Heart left ventricle (tissue), 16 donors: ENCODE data around the gene KLF5. TPM values are rescaled to one million over a fixed set of nuclear protein-coding genes. Genes with fewer than 3 reads are reported as not detected.

ENCODE experiments used
- ATAC-seq, 4 donors: fragments of 200-7000 bp; cut with Tn5 transposase; one replicate each; pipeline ENCODE4 v1.9.1; 2020 to 2022; ENCODE audit warnings: moderate library complexity in 4 of 4, mild to moderate bottlenecking in 3 of 4, moderate number of reproducible peaks in 1 of 4
- DNase-seq, 5 donors: peaks; one replicate each; pipeline ENCODE4 v3.0.0-alpha.2; 2020
- H3K27ac ChIP-seq, 12 donors: fragments of 200-600 bp; sonication (generic) in 4 of 12; one replicate each; pipeline versions ENCODE4 v1.5.0 to v1.8.0; 2016 to 2022; ENCODE audit warnings: mild to moderate bottlenecking in 2 of 12
- H3K27me3 ChIP-seq, 9 donors: fragments of 200-600 bp; sonication (generic) in 2 of 9; one replicate each; pipeline versions ENCODE4 v1.5.1 to v1.8.0; 2016 to 2022; ENCODE audit warnings: mild to moderate bottlenecking in 3 of 9
- H3K36me3 ChIP-seq, 9 donors: fragments of 200-600 bp; sonication (generic) in 2 of 9; one replicate each; pipeline versions ENCODE4 v1.5.0 to v1.8.0; 2018 to 2022; ENCODE audit warnings: mild to moderate bottlenecking in 2 of 9
- H3K4me1 ChIP-seq, 12 donors: fragments of 200-600 bp; sonication (generic) in 4 of 12; one replicate each; pipeline versions ENCODE4 v1.5.0 to v1.8.0; 2016 to 2022; ENCODE audit warnings: mild to moderate bottlenecking in 3 of 12
- H3K4me3 ChIP-seq, 12 donors: fragments of 200-600 bp; sonication (generic) in 4 of 12; one replicate each; pipeline versions ENCODE4 v1.5.0 to v1.8.0; 2017 to 2022; ENCODE audit warnings: mild to moderate bottlenecking in 9 of 12, moderate library complexity in 4 of 12
- H3K9me3 ChIP-seq, 12 donors: fragments of 200-600 bp; sonication (generic) in 4 of 12; one replicate each; pipeline versions ENCODE4 v1.5.0 to v1.8.0; 2016 to 2022; ENCODE audit warnings: mild to moderate bottlenecking in 1 of 12
- CTCF ChIP-seq, 12 donors: fragments of 200-600 bp; sonication (generic) in 4 of 12; IDR thresholded peaks; one replicate each; pipeline versions ENCODE4 v1.5.0 to v1.8.0; 2018 to 2022; ENCODE audit warnings: antibody characterized with exemption in 12 of 12, mild to moderate bottlenecking in 5 of 12
- POLR2A ChIP-seq, 2 donors: fragments of 450-650 bp; IDR thresholded peaks; one replicate each; pipeline ENCODE4 v1.6.1; 2017; ENCODE audit warnings: antibody characterized with exemption in 2 of 2, mild to moderate bottlenecking in 2 of 2, moderate library complexity in 2 of 2
- WGBS, 4 donors: extraction: QIAGEN DNeasy Blood & Tissue Kit in 2 of 4; methylation state at CpG; one replicate each; pipeline versions ENCODE4 v1.1.5 to v1.1.7; 2013 to 2018; 5-methylcytosine and 5-hydroxymethylcytosine counted together
- intact Hi-C, 10 donors: fragments of 100-400 bp; cut with DNase I; formaldehyde crosslinking; loops; one replicate each; pipeline versions ENCODE4 v1.11.1 to v1.14.2; 2022
- polyA plus RNA-seq, 2 donors: library from polyadenylated mRNA; stranded (reverse); fragments of 200-250 nt; gene quantifications; one replicate each; pipeline ENCODE4 v1.2.3, GENCODE V29; 2013
- total RNA-seq, 9 donors: library from RNA; depleted of rRNA in 2 of 9; stranded (reverse); fragments of >200 nt in 2 of 9; fragmentation: NEBNext Ultra II Directional in 3 of 9; extraction: Animal tissue kit (Norgen Biotek cat#: 25700) in 3 of 9; gene quantifications; one replicate each; pipeline versions ENCODE4 v1.1.0 to v1.2.4, GENCODE V29; 2016 to 2023
- donor health status: ischemic (EF 13 %, LVEDD 7.1; RV severe dilation, severe dysfunction).
- donor health status: healthy with polysubstance abuse.
- donor health status: DM: no; HTN: yes; CAD: no.
- donor health status: DM: no; HTN: no; CAD: no.
- donor health status: ischemic (EF 25% LVEDD 6.9; RV normal size, moderate dysfunction).
- donor health status: ischemic (EF 25% LVEDD 5.7; RV mildly dilated, moderate dysfunction).
- donor health status: healthy.
- donor health status: DM: yes; HTN: yes; CAD: no.
- donor health status: ischemic (EF 35%, LVEDD 5.7; RV mildly dilated, moderate dysfunction).
- donor health status: nonischemic (EF 11% LVEDD 7.7; RV severe dilation, severe dysfunction).
- donor health status: DM: yes; HTN: yes; CAD: no.
- donor health status: PGD.
- donor health status: ischemic (EF 29% LVEDD 5.4; RV normal size, mild dysfunction).
- donor health status: nonischemic (EF 23%, LVEDD 6.1; RV moderate dilation, normal function).

The KLF5 gene
- total and polyA plus RNA-seq, 11 donors, result 0.64 to 6.9 (median 2.6) TPM

- WGBS, 4 donors, result 78 to 82% (median 80%) methylated on average over 9 of the region's 9 CpGs
- TF ChIP-seq CTCF (IDR thresholded peaks at IDR 0.05) (no peak), POLR2A (IDR thresholded peaks at IDR 0.05) (no peak)
- H3K27me3 ChIP-seq, result peaks cover 0 to 18% (median 0%) of the 10 kb centered on the region in 9 donors
- H3K4me3 ChIP-seq, result peak overlapping the region in 1 of 12 donors; percentile 4
- intact Hi-C loops, result loop anchor here in 2 of 10 donors (5.0 to 10.0 kb wide), 2 partner anchors 643 to 645 kb away; no protein-coding TSS in a partner anchor
- ATAC-seq (no peak), DNase-seq (no peak)
- no peaks in the 10 kb centered on the region for H3K36me3 ChIP-seq
- no peak overlapping the region for H3K27ac ChIP-seq
- no peaks in the 10 kb centered on the region for H3K9me3 ChIP-seq
- H3K4me1 ChIP-seq, result peaks cover 0 to 22% (median 5%) of the 10 kb centered on the region in 12 donors
Observed at GRCh38 chr13:73061876-73062275, 3.1 kb downstream of the KLF5 start.

- H3K9me3 ChIP-seq, result no peaks in the 10 kb centered on the region
- intact Hi-C loops, result loop anchor here in 2 of 10 donors (5.0 to 10.0 kb wide), 2 partner anchors 642 to 645 kb away; no protein-coding TSS in a partner anchor
- H3K4me3 ChIP-seq, result no peak overlapping the region
- no peaks in the 10 kb centered on the region for H3K36me3 ChIP-seq
- no peak for DNase-seq
- H3K27ac ChIP-seq, result no peak overlapping the region
- H3K4me1 ChIP-seq, result peaks cover 0 to 22% (median 5%) of the 10 kb centered on the region in 12 donors
- ATAC-seq, result no peak
- TF ChIP-seq CTCF (IDR thresholded peaks at IDR 0.05) (no peak), POLR2A (IDR thresholded peaks at IDR 0.05) (no peak)
- H3K27me3 ChIP-seq, result peaks cover 0 to 13% (median 0%) of the 10 kb centered on the region in 9 donors
- 95 to 97% (median 96%) methylated on average over 13 of the region's 13 CpGs for WGBS, 4 donors
Observed at GRCh38 chr13:73062468-73062867, 3.7 kb downstream of the KLF5 start.

GRCh38 chr13:73063166-73063565 lies 4.4 kb downstream of the KLF5 start:
- peaks cover 0 to 7% (median 0%) of the 10 kb centered on the region in 9 donors for H3K27me3 ChIP-seq
- ATAC-seq, result no peak
- H3K9me3 ChIP-seq, result no peaks in the 10 kb centered on the region
- no peak overlapping the region for H3K4me3 ChIP-seq
- no peak for DNase-seq
- H3K36me3 ChIP-seq, result peaks cover 0 to 2% (median 0%) of the 10 kb centered on the region in 9 donors
- intact Hi-C loops, result loop anchor here in 2 of 10 donors (5.0 to 10.0 kb wide), 2 partner anchors 642 to 644 kb away; no protein-coding TSS in a partner anchor
- H3K27ac ChIP-seq, result no peak overlapping the region
- no peak for TF ChIP-seq POLR2A (IDR thresholded peaks at IDR 0.05)
- no peak for TF ChIP-seq CTCF (IDR thresholded peaks at IDR 0.05)
- 83 to 91% (median 88%) methylated on average over 3 of the region's 3 CpGs for WGBS, 4 donors
- H3K4me1 ChIP-seq, result peaks cover 0 to 20% (median 2%) of the 10 kb centered on the region in 12 donors

- no peaks in the 10 kb centered on the region for H3K9me3 ChIP-seq
- ATAC-seq, result no peak
- H3K27me3 ChIP-seq, result peaks cover 0 to 7% (median 0%) of the 10 kb centered on the region in 9 donors
- 57 to 68% (median 60%) methylated on average over 2 of the region's 2 CpGs for WGBS, 4 donors
- peaks cover 0 to 2% (median 0%) of the 10 kb centered on the region in 9 donors for H3K36me3 ChIP-seq
- TF ChIP-seq CTCF (IDR thresholded peaks at IDR 0.05) (no peak), POLR2A (IDR thresholded peaks at IDR 0.05) (no peak)
- intact Hi-C loops, result loop anchor here in 1 of 10 donors (10.0 kb wide), 1 partner anchor 640 kb away; no protein-coding TSS in a partner anchor
- H3K27ac ChIP-seq, result no peak overlapping the region
- H3K4me1 ChIP-seq, result peaks cover 0 to 10% (median 0%) of the 10 kb centered on the region in 12 donors
- no peak for DNase-seq
- no peak overlapping the region for H3K4me3 ChIP-seq
Observed at GRCh38 chr13:73065036-73065435, 6.2 kb downstream of the KLF5 start.
